Measurements from ENCODE around the gene ELK1. TPM values are rescaled to one million over a fixed set of nuclear protein-coding genes. Genes with fewer than 3 reads are reported as not detected.

Gene ELK1
- total RNA-seq = 10 to 100 TPM; 19.1 to 35.3 (median 25.1) TPM

DNA sequence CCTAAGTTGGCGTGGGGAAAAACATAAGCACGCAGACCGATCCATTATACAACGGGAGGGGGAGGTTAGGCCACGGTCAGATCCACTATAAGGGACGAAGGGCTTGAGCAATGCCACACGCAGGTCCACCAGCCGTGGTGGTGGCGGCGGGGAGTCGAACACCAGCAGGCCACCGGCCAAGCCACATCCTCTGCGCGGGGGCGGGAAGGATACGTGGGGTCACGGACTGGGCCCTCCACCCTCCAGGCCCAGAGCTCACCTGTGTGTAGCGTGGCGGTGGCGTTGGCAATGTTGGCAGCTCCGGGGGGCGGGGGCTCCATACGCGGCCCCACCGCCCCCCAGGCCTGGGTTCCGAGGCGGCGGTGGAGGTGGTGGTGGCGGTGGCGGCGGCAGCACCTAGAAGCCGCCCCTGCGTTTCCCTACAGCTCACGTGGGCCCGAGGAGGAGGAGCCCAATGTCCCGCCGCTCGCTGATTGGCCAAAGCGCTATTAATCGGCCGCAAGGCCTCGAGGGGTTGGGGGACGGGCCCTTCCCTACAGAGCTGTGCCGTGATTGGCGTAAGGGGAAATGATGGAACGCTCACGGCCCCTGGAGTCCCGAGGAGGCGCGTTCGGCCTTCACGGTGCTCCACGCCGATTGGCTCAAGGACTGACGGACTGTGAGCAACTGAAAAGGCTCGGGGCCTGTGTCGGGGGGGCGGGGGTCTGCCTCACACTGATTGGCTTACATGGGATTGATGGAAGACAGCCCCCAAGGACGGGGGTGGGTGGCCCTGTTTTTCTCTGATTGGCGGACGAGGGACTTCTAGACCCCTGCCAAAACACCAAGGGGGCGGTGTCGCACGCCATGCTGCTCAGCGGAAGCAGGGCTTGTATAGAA is at the start of gene ELK1:
ELK1 (minus strand) TSS at position 400 of the 879 bp plus-strand sequence. CDS start 9,122 bp downstream, outside the sequence.
- TF ChIP-seq POLR2A (IDR thresholded peaks at IDR 0.05; ENCODE audit: low read depth) (peak; percentile 71), POLR2AphosphoS5 (IDR thresholded peaks at IDR 0.05) (peak; percentile 55 to 81), EP300 (IDR thresholded peaks at IDR 0.05) (no peak)
- TF ChIP-seq, protein P1, sequence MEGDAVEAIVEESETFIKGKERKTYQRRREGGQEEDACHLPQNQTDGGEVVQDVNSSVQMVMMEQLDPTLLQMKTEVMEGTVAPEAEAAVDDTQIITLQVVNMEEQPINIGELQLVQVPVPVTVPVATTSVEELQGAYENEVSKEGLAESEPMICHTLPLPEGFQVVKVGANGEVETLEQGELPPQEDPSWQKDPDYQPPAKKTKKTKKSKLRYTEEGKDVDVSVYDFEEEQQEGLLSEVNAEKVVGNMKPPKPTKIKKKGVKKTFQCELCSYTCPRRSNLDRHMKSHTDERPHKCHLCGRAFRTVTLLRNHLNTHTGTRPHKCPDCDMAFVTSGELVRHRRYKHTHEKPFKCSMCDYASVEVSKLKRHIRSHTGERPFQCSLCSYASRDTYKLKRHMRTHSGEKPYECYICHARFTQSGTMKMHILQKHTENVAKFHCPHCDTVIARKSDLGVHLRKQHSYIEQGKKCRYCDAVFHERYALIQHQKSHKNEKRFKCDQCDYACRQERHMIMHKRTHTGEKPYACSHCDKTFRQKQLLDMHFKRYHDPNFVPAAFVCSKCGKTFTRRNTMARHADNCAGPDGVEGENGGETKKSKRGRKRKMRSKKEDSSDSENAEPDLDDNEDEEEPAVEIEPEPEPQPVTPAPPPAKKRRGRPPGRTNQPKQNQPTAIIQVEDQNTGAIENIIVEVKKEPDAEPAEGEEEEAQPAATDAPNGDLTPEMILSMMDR (IDR thresholded peaks at IDR 0.05) = no peak
- DNase-seq (ENCODE audit: extremely low spot score) = peak; percentile 98
- Histone ChIP-seq H3K4me1 (peaks cover 9 to 28% (median 24%) of the 10 kb centered on the region in 4 donors), H3K4me3 (peak within 1 kb of the TSS; percentile 72 to 85 (median 74)), H3K27ac (replicated peaks in 1 of 4) (peak within 1 kb of the TSS; percentile 87 to 89 (median 89)), H3K9me3 (no peaks in the 10 kb centered on the region), H3K27me3 (peaks cover 0 to 6% (median 0%) of the 10 kb centered on the region in 4 donors), H3K36me3 (peaks cover 0 to 18% (median 10%) of the 10 kb centered on the region in 4 donors)
- WGBS = 43% methylated on average over 63 of the region's 65 CpGs
- intact Hi-C loops (cut with DNase I) = loop anchor here (10.0 kb wide), 2 partner anchors 1304 to 1514 kb away; partner anchors contain the start of genes MAGIX and OTUD5

DNA sequence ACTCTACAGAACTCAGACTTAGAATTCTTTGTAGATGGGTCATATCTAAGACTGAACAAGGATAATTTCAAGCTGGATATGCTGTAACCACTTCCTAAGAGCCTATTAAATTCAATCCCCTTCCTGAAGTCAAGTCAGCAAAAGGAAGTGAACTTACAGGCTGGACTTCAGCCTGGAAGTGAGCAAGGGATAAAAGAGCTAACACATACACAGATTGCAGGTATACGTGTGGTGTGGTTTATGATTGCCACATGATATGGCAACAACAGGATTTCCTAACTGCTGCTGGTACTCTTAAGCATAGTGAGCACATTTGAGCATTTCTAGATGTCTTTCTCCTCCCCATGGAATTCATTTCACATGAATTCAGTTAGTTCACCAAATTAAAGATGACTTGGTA is 46.8 kb upstream of the ELK1 start:
- WGBS = 55% methylated on average over 1 of the region's 1 CpG
- Histone ChIP-seq H3K36me3 (no peaks in the 10 kb centered on the region), H3K4me3 (no peak overlapping the region), H3K27me3 (no peaks in the 10 kb centered on the region), H3K4me1 (no peaks in the 10 kb centered on the region), H3K9me3 (no peaks in the 10 kb centered on the region), H3K27ac (replicated peaks in 1 of 4) (no peak overlapping the region)
- intact Hi-C loops (cut with DNase I) = no loop called here
- TF ChIP-seq POLR2A (IDR thresholded peaks at IDR 0.05; ENCODE audit: low read depth) = no peak
- TF ChIP-seq EP300 (IDR thresholded peaks at IDR 0.05) = no peak
- TF ChIP-seq POLR2AphosphoS5 (IDR thresholded peaks at IDR 0.05) = no peak
- TF ChIP-seq, protein P1 (IDR thresholded peaks at IDR 0.05) = no peak
- DNase-seq (ENCODE audit: extremely low spot score) = no peak

- 55% methylated on average over 2 of the region's 2 CpGs for WGBS
- H3K36me3 ChIP-seq = no peaks in the 10 kb centered on the region
- H3K4me1 ChIP-seq = no peaks in the 10 kb centered on the region
- intact Hi-C loops (cut with DNase I) = no loop called here
- no peak overlapping the region for H3K4me3 ChIP-seq
- TF ChIP-seq POLR2A (IDR thresholded peaks at IDR 0.05; ENCODE audit: low read depth) (no peak), EP300 (IDR thresholded peaks at IDR 0.05) (no peak), POLR2AphosphoS5 (IDR thresholded peaks at IDR 0.05) (no peak)
- TF ChIP-seq, protein P1 (IDR thresholded peaks at IDR 0.05) = no peak
- no peak for DNase-seq (ENCODE audit: extremely low spot score)
- no peak overlapping the region for H3K27ac ChIP-seq (replicated peaks in 1 of 4)
- H3K9me3 ChIP-seq = no peaks in the 10 kb centered on the region
- no peaks in the 10 kb centered on the region for H3K27me3 ChIP-seq
These were observed 39.8 kb upstream of the ELK1 start for GRCh38 chrX:47690175-47690574.

DNA sequence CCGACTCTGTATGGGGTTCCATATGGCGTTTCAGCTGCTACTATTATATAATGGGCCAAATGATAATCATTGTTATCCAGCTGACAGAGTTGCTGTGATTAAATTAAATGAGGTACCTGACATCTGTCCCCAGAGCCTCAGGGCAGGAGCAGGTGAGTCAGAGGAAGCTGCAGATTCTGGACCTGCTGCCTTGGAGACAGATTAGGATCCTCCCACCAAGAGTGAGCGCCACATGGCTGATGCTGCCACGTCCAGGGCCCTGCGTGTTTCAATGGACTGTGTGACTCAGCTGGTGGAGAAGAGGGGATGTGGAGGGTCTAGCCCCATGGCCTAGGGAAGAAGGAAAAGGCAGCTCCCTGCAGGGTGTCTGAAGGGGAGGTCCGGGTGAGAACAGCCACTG is 36.9 kb upstream of the ELK1 start:
- H3K27me3 ChIP-seq = no peaks in the 10 kb centered on the region
- H3K4me3 ChIP-seq = no peak overlapping the region
- DNase-seq (ENCODE audit: extremely low spot score) = no peak
- TF ChIP-seq POLR2AphosphoS5 (IDR thresholded peaks at IDR 0.05) = no peak
- no peak for TF ChIP-seq EP300 (IDR thresholded peaks at IDR 0.05)
- TF ChIP-seq, protein P1 (IDR thresholded peaks at IDR 0.05) = no peak
- TF ChIP-seq POLR2A (IDR thresholded peaks at IDR 0.05; ENCODE audit: low read depth) = no peak
- no peaks in the 10 kb centered on the region for H3K9me3 ChIP-seq
- H3K36me3 ChIP-seq = no peaks in the 10 kb centered on the region
- H3K4me1 ChIP-seq = no peaks in the 10 kb centered on the region
- H3K27ac ChIP-seq (replicated peaks in 1 of 4) = no peak overlapping the region
- 66% methylated on average over 6 of the region's 6 CpGs for WGBS
- intact Hi-C loops (cut with DNase I) = no loop called here

Measured in esophagus muscularis mucosa (tissue), 4 donors.